Measurements from ENCODE around the gene C15orf39. TPM values are rescaled to one million over a fixed set of nuclear protein-coding genes. Genes with fewer than 3 reads are reported as not detected.

C15orf39 gene
- total RNA-seq, 3 donors from 2014 or later = 22.2 to 32.5 (median 24.2) TPM

DNA sequence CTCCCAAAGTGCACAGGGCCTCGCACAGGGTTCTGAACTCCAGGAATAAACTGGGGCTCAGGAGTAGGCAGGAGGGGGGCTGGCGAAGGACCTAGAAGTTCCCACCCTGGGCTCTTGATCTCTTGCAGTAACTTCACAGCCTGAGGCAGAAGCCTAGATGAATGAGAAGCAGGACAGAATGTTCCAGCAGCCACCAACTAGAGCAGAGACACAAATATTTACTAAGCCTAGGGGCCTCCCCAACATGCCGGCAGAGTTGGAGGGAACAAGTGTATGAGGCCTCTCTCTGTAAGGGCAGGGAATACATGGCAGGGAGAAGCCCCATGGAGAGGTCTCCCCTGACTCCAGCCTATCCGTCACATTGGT lies 25.3 kb upstream of the C15orf39 start:
- H3K4me3 ChIP-seq = no peak overlapping the region
- TF ChIP-seq, protein P1, sequence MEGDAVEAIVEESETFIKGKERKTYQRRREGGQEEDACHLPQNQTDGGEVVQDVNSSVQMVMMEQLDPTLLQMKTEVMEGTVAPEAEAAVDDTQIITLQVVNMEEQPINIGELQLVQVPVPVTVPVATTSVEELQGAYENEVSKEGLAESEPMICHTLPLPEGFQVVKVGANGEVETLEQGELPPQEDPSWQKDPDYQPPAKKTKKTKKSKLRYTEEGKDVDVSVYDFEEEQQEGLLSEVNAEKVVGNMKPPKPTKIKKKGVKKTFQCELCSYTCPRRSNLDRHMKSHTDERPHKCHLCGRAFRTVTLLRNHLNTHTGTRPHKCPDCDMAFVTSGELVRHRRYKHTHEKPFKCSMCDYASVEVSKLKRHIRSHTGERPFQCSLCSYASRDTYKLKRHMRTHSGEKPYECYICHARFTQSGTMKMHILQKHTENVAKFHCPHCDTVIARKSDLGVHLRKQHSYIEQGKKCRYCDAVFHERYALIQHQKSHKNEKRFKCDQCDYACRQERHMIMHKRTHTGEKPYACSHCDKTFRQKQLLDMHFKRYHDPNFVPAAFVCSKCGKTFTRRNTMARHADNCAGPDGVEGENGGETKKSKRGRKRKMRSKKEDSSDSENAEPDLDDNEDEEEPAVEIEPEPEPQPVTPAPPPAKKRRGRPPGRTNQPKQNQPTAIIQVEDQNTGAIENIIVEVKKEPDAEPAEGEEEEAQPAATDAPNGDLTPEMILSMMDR (IDR thresholded peaks at IDR 0.05) = no peak
- no peak for DNase-seq
- ATAC-seq = no peak
- intact Hi-C loops (cut with DNase I, micrococcal nuclease) = no loop called here
- peaks cover 28% of the 10 kb centered on the region for H3K4me1 ChIP-seq (ENCODE audit: low read depth)
- no peaks in the 10 kb centered on the region for H3K36me3 ChIP-seq (ENCODE audit: low read depth)
- H3K9me3 ChIP-seq = no peaks in the 10 kb centered on the region

GRCh38 chr15:75177360-75178071 lies 24.2 kb upstream of the C15orf39 start:
- peak in 1 of 3 donors; percentile 23 for DNase-seq
- Histone ChIP-seq H3K4me1 (ENCODE audit: low read depth) (peaks cover 38% of the 10 kb centered on the region), H3K4me3 (no peak overlapping the region), H3K36me3 (ENCODE audit: low read depth) (no peaks in the 10 kb centered on the region), H3K9me3 (no peaks in the 10 kb centered on the region)
- intact Hi-C loops (cut with DNase I, micrococcal nuclease) = no loop called here
- TF ChIP-seq, protein P1 (IDR thresholded peaks at IDR 0.05) = no peak
- no peak for ATAC-seq

DNA sequence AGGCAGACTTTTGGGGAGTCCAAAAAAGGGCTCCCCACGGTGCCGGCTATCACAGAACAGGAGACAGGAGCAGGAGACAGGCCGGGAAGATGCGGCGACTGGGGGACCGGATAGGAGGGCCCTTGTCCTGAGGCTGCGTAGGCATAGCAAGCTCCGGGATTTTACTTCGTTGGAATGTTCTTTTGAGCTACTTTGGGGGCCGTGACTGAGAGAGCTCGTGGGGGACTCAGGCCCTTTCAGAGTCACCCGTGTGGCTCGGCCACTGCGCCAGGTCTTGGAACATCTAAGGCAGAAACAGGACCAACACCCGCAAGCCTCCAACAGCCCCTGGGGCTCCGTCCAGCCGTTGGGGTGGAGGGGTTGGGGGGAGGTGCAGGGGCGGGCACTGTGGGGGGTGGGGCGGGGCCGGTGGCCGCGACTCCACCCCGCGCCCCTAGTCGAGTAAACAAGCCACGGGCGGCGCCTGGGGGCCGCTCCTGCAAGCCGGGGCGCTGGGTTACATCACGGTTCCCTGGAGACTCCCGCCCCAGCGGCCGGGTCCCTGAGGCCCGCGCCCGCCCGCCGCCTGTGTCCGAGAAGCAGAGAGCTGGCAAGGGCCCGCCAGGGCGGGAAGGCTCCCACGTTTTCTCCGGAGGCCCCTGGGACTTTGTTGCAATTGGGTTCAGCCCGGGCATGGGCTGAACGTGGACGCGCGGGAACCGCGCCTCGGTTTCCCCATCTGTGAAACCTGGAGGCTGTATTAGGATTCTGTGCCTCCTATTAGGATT lies 23.3 kb upstream of the C15orf39 start:
- DNase-seq = peak; percentile 36 to 71 (median 66)

DNA sequence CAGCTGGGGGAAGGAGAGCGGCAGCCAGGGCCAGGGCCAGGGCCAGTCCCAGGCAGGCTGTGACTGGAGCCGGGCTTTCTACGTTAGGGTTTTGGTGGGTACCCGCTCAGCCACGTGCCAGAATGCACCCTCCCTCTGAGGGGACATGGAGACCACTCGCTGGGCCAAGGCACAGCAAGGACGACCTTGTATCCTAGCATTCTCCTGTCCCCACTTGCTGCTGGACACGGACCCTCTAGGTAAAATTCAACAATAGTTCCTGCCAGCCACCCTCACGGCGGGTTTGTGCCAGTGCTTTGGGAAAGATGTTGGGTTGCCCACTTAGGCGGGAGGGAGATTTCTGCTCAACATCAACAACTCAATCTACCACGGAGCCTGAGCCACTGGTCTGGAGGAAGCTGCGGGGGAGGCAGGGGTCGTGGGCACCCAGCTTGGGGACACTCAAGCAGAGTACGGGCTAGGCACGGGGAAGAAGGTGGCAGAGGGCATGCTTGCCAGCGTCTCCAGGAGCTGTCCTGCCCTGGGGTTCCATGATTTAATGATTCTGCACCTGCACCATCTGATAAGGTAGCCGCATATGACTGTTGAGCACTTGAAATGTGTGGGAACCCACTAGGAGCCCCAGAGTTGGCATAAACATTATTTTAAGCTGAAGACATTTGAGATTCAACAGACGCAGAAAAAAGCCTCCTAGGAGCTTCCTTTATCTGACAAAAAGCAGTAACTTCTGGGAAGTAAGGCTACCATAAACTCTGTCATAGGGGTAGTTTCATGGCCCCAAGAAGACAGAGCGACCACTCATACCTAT lies 22.5 kb upstream of the C15orf39 start:
- intact Hi-C loops (cut with DNase I, micrococcal nuclease) = no loop called here
- DNase-seq = no peak
- no peaks in the 10 kb centered on the region for H3K9me3 ChIP-seq
- no peak for ATAC-seq
- peaks cover 43% of the 10 kb centered on the region for H3K4me1 ChIP-seq (ENCODE audit: low read depth)
- TF ChIP-seq, protein P1 (IDR thresholded peaks at IDR 0.05) = no peak
- no peaks in the 10 kb centered on the region for H3K36me3 ChIP-seq (ENCODE audit: low read depth)
- H3K4me3 ChIP-seq = no peak overlapping the region

More for the DNA sequence above, 23.3 kb upstream of the C15orf39 start:
- H3K9me3 ChIP-seq = no peaks in the 10 kb centered on the region
- TF ChIP-seq, protein P1 (IDR thresholded peaks at IDR 0.05) = no peak
- peaks cover 43% of the 10 kb centered on the region for H3K4me1 ChIP-seq (ENCODE audit: low read depth)
- intact Hi-C loops (cut with DNase I, micrococcal nuclease) = no loop called here
- no peaks in the 10 kb centered on the region for H3K36me3 ChIP-seq (ENCODE audit: low read depth)
- peak; percentile 26 for ATAC-seq
- H3K4me3 ChIP-seq = no peak overlapping the region

GRCh38 chr15:75179746-75180140 lies 21.9 kb upstream of the C15orf39 start:
- intact Hi-C loops (cut with DNase I, micrococcal nuclease) = no loop called here
- TF ChIP-seq, protein P1 (IDR thresholded peaks at IDR 0.05) = no peak
- DNase-seq (no peak), ATAC-seq (no peak)
- H3K4me3 ChIP-seq = no peak overlapping the region
- H3K4me1 ChIP-seq (ENCODE audit: low read depth) = peaks cover 43% of the 10 kb centered on the region
- no peaks in the 10 kb centered on the region for H3K36me3 ChIP-seq (ENCODE audit: low read depth)
- no peaks in the 10 kb centered on the region for H3K9me3 ChIP-seq

Data from mucosa of descending colon (tissue), 3 donors.